HG02852 (cell line): ENCODE data around the gene NBPF1.
"Not testable (repeated sequence)": the region's sequence is repeated elsewhere in the genome, so short reads cannot be mapped to it uniquely, and the experiment has no call there.

ENCODE experiments used
- ATAC-seq: cut with Tn5 transposase; IDR thresholded peaks from one replicate; pipeline ENCODE4 v1.9.1; 2021; ENCODE audit warnings: mild to moderate bottlenecking, moderate library complexity; ENCODE audit not compliant: unreplicated experiment

NBPF1 gene

GRCh38 chr1:16623812-16624719 lies 10.7 kb upstream of the NBPF1 start:
- ATAC-seq = not testable (repeated sequence)

- not testable (repeated sequence) for ATAC-seq
Measured at GRCh38 chr1:16623337-16623736, 10.0 kb upstream of the NBPF1 start.

GRCh38 chr1:16621681-16622315 lies 8.4 kb upstream of the NBPF1 start:
- not testable (repeated sequence) for ATAC-seq

GRCh38 chr1:16621300-16621658 lies 7.9 kb upstream of the NBPF1 start:
- no peak for ATAC-seq

- not testable (repeated sequence) for ATAC-seq
Measured at GRCh38 chr1:16619803-16620501, 6.6 kb upstream of the NBPF1 start.

GRCh38 chr1:16618719-16619118 lies 5.4 kb upstream of the NBPF1 start:
- ATAC-seq = no peak

- no peak for ATAC-seq
Measured at GRCh38 chr1:16617778-16618580, 4.6 kb upstream of the NBPF1 start.

- ATAC-seq = no peak
Measured at GRCh38 chr1:16617114-16617631, 3.8 kb upstream of the NBPF1 start.

- ATAC-seq = no peak
Measured at GRCh38 chr1:16615253-16616252, 2.2 kb upstream of the NBPF1 start.

- no peak for ATAC-seq
Measured at GRCh38 chr1:16614361-16615252, 1.2 kb upstream of the NBPF1 start.

- ATAC-seq = peak; percentile 3
Measured at GRCh38 chr1:16612332-16613172, 812 bp downstream of the NBPF1 start.

GRCh38 chr1:16611981-16612331 lies 1.4 kb downstream of the NBPF1 start:
- not testable (repeated sequence) for ATAC-seq

GRCh38 chr1:16611164-16611563 lies 2.2 kb downstream of the NBPF1 start:
- not testable (repeated sequence) for ATAC-seq

GRCh38 chr1:16610553-16610952 lies 2.8 kb downstream of the NBPF1 start:
- ATAC-seq = not testable (repeated sequence)

GRCh38 chr1:16609761-16610160 lies 3.6 kb downstream of the NBPF1 start:
- not testable (repeated sequence) for ATAC-seq

GRCh38 chr1:16608838-16609560 lies 4.4 kb downstream of the NBPF1 start:
- no peak for ATAC-seq
